GM18909 (cell line): ENCODE results near the gene UMODL1.

Source experiments
- ATAC-seq: cut with Tn5 transposase; IDR thresholded peaks from one replicate; pipeline ENCODE4 v1.9.1; 2021; ENCODE audit warnings: mild to moderate bottlenecking; ENCODE audit not compliant: unreplicated experiment, poor library complexity

UMODL1 gene

DNA sequence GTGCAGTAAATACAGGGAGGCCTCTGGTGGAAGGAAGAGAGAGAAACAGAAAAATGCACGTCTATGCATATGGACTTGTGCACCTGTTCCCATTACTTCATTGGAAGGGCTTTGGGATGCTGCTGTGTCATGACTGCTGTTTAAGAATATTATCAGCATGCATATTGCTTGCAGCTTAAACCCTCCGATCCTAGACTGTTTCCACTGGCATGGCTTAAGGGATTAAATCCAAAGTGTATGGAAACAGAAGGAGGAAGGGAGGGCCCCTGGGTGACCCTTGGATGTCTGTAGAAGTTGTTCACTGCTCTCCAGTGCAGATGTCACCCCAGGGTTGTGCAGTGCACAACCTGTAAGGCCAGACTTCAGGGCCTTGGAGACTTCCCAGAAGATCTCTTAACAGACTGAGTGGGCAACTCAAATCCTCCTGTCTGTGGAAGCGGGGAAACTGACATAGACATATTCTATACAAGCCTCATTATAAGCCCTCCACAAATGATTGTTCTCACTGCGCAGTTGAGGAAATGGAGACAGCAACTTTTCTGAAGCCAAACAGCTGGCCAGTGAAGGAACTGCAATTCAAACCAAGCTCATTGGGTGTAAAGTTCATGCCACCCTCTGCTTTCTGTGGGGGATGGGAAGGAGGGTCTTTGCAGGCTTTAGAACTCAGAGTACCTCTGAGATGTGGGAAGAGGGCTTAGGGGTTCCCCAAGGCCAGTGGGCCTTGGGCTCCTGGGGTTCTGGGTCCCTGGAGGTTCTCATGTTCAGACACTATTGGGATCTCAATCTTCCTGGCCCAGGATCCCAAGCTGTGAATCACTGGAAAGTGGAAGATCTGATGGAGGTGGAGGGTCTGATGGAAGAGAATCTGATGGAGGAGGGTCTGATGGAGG lies 73.8 kb downstream of the UMODL1 start:
- ATAC-seq, result no peak

DNA sequence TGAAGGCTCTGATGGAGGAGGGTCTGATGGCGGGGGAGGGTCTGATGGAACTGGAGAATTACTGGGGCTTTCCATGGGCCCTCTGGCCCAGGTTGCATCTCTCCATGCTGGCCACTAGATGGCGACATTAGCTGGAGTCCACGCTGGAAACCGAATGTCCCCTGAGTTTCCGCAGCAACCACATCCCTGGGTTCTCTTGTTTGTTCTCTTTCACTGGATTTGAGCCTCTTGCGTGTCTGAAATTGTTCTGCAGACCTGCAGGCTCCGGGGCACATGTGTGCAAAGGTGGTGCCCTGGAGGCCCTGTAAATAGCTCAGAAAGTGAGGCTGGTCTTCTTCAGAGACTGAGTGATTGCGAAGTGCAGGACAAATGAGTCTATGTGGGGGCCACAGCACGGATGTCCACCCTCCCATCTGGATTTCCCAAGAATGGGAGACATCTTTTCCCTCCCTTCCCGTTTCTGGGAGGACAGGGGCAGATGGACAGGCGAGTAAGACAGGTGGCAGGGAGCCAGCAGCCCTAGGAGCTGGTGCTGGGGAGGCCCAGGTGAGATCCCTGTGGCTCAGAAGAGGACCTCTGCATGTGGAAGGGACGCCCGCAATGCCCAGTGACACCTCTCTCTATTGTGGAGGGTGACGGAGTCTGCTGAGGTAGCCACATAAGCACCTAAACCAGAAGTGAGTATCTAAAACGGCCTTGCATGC lies 74.6 kb downstream of the UMODL1 start:
- no peak for ATAC-seq

DNA sequence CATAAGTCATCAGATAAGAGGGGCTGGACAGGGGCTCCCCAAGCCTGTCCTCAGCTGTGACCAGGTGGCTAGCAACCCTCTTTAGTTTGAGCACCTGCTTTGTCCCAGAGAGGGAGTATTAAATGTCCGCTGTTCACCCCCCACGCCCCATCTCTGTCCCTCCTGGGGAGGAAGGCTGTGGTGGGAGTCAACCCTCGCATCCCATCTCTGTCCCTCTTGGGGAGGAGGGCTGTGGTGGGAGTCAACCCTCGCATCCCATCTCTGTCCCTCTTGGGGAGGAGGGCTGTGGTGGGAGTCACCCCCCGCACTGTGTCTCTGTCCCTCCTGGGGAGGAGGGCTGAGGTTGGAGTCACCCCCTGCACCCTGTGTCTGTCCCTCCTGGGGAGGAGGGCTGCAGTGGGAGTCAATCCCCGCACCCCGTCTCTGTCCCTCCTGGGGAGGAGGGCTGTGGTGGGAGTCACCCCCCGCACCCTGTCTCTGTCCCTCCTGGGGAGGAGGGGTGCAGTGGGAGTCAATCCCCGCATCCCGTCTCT lies 75.2 kb downstream of the UMODL1 start:
- ATAC-seq, result no peak

DNA sequence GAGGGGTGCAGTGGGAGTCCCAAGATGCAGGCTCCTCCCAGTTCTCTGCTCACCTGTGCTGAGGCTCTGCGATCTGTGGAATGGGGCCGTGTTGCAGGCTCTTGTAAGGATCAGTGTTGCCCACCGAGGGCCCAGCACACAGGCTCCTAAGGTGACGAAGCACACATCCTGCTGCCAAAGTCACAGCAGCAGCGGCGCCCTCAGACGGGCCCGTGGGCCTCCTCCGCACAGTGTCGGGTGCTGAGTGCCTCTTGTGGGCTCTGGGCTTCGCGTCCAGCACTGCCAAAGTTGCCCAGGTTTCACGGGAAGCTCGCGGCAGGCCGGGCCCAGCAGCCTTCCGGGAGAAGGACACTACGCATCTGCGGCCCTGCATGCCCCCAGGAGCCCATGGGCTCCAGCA lies 75.7 kb downstream of the UMODL1 start:
- no peak for ATAC-seq

DNA sequence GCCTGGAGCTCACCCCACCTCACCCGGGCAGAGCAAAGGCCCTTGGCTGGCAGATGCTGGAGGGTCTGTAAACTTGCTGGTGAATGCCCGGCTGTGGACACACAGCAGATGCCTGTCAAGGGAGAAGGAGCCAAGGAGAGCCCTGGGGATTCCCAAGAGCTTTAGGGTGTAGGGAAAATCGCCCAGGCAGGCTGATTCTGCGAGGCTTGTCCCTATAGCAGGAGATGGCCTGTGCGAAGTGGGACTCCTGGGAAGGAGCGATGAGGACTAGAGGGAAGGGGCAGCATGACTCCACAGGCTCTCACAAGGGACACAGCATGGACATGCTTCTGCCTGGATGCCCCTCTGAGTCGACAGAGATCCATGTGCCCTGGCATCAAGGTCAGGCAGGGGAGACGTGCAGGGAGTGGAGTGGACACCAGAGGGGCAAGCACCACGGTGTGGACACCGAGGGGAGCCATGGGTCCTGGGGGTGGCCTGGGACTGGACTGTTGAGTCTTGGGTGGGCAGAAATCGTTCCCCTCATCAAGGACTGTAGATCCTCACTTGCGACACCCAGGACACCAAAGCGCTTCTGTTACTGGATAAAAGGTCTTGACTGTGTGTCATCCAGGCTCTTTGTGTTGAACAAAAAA lies 76.4 kb downstream of the UMODL1 start:
- no peak for ATAC-seq

DNA sequence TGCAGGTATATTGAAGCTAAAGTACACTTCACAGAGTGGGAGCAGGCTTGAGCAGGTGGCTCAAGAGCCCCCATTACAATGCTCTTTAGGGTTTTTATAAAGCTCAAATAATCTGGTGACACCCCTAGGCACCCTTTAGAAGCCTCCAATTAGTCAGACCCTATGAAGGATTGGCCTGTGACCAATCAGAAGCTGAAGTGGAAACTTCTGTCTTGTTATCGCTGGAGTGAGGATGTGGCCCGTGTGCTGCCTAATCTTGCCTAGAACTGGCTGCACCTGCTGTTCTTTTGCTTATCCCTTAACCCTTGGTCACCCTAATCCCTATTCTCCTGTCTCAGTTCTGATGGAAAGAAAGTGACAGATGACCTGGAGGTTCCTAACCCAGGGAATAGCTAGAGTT lies 77.0 kb downstream of the UMODL1 start:
- ATAC-seq, result no peak

DNA sequence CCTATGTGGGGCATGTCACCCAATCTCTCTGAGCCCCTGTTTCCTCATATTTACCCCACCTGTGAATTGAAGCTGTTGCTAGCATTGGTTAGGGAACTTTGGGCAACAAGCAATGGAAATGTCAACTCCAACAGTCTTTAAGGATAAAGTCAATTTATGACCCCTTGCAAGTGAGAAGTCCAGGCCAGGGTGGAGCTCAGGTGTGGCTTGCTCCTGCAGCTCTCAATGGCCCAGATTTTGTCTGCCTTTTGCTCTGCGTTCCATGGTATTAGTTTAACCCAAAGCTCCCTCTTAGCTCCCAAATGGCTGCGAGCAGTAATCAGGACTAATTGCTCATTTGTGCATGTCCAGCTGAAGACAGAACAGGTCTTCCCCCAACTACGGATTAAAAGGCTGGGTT lies 77.5 kb downstream of the UMODL1 start:
- ATAC-seq, result no peak

DNA sequence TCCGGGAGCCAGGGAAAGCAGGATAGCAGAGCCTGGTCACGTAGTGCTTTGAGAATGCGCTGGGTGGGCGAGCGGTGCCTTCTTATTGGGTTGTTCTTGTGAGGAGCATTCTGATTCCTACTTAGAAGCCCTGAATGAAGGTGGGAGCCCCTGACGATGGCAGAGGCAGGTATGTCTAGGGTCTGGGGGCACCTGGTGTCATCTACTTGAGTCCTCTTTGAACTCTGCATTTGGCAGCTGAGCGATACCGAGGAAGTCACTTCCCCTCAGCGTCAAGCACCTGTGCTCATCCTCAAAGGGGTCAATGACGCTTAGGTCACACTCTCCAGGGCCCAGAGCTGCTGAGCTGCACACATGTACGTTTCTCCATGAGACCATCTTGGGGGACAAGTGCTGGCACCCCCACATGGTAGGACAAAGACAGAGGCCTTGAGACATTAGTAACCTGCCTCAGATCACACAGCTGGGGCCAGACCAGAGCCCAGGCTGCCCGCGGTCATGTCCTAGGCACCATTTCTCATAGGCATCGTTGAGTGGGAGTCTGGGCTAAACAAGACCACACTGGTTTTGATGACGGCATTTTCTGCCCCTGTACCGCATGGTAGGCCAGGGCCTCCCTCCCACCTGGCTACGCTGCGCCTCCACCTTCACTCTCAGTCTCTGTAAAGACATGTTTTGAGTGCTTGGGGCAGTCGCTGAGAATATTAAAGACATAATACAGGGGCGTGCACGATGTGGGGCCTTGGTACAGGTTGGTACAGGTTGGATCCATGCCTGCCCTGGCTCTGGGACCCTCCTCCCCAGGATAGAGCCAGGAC lies 78.7 kb downstream of the UMODL1 start:
- ATAC-seq, result no peak

DNA sequence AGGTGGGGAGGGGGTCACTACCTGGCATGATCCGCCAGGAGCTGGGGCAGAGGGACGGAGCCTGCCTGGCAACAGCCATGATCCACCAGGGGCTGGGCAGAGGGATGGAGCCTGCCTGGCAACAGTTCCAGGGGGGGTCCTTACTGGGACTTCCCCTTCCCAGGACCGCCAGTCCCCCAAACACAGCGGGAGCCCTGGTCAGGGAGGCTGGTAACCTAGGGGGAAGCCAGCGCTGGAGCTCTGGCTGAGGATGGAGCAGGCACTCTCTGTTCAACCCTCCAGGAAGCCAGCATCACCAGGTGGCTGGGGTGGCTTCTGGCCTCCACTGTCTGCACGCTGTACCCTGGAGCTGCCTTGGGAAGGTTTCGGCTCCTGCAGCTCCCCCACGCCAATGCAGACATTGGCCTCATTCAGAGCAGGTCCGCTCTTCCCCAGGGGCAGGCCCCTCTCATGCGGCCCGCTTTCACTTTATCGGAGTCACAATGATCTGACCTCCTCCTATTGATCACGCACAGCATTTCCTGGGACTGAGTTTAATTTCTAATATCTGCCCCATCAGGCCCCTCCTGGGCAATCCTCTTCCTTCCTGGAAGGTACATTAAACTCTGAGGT lies 79.5 kb downstream of the UMODL1 start:
- no peak for ATAC-seq

DNA sequence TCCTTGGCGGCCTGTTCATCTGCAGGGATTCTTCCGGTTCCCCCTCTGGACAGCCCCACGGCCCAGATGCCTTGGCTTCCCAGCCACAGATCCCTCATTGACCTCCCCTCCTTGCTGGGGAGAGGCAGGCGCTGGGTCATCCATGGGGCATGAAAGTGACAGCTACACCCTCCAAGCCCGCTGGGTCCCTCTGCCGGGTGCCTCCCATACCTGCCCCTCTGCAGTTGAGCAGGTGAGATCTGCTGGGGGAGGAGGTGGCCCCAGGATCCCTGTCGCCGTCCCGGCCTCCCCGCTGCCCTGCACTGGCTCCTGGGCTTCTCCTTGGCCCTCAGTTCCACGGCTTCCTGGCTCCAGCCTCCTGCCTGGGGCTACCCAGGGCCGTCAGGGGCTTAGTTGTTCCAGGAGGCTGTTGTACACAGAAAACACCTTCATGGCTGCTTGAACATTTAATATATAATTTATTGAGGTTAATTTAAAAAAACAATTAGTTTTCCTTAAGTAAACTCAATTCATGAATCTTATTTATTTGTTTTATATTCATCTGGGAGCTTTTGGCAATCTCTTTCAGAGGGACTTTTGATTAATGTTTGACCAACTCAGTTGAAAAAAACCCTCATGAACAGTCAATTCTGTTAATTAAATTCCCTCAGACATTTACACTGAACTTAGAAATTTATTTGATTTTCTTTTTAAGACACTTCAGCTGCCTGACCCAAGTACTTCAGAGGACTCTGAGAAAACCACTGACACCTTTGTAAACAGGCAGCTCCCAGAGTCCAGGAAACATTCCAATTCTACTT lies 80.2 kb downstream of the UMODL1 start:
- ATAC-seq, result no peak

DNA sequence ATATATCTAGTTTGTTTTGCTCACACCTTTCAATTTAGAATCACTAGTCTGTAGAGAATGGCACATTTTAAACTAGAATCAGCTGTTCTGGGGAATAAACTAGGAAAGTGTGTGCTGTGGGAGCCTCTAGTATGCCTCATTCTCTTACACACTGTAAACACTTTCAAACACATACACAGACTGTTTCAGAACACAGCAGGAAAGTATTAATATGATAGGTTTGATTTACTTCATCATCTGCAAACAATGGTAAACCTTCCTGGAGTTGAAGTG lies 80.8 kb downstream of the UMODL1 start:
- no peak for ATAC-seq

DNA sequence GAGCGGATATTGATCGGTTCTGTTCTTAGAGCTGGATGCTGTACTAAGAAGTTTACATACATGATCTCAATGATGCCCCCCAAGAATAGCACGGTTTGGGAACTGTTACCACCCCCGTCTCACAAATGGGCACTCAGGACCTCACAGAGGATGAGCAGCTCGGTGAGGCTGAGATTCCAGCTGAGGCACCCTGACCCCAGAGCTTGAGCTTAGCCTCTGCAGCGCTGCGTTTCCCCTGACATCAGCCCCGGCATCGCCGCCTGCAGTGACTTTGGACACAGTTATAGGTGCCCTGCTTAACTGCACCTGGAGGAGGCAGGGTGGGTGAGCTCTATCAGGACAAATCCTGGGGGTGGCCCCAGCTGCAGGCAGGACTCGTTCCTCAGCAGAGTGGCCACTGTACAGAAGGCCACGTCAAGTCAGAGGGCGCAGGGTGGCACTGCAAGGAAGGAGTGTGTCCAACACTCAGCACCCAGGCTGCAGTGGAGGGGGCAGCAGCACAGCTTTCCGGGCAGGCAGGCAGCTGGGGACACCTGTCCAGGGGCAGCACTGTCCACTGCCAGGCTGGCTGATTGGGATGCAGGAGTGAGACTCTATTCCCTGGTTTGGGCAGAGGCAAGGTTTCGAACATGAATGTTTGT lies 82.0 kb downstream of the UMODL1 start:
- ATAC-seq, result no peak

DNA sequence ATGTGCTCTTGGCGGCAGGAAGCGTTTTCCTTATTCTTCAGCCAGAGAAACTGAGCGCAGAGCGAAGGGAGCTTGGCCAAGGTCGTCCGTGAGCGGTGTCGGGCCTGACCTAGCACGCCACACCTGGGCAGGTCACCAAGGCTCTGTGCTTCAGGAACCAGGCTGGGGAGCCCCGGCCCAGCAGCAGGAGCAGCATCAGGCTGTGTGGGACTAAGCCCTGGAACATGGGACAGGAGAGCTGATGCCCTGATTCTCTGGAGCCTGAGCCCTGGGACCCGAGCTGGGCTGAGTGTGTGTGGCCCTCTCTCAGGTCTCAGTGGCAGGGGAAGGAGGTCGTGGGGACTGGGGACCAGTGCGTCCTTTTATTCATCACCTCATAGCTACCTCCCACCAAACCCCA lies 82.6 kb downstream of the UMODL1 start:
- ATAC-seq, result no peak

DNA sequence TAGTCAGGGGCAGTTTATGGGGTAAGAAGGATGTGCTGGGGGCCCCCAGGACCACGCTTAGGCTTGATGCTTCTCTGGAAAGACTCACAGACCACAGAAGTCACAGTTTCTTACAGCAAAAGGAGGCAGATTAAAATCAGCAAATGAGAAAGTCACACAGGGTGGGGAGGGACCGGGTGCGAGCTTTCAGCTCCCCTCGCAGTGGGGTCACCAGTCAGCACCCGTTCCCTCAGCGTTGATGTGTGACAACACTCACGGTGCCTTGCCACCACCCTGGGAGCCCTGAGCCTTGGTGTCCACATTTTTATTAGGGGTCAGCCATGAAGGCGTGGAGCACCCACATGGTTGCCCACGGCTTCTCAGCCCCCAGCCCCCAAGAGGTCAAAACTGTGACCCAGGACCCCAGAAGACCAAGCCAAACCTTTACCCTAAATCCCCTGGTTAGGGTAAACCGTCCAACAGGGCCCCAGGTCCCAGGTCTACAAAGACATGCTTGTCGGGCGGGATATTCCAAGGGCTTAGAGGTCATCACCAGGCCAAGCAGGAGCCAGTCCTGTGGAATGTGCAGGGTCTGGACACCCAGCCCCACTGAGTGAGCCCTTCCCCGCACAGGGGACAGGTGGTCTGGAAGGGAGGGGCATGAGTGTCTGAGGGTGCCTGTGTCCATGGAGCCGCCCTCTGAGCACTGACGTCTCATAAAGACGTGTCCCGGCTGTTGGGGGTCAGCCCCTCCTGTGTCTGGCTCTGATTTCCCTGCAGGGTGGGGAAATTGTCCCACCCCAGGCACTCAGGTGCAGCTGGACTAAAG lies 83.3 kb downstream of the UMODL1 start:
- ATAC-seq, result no peak

DNA sequence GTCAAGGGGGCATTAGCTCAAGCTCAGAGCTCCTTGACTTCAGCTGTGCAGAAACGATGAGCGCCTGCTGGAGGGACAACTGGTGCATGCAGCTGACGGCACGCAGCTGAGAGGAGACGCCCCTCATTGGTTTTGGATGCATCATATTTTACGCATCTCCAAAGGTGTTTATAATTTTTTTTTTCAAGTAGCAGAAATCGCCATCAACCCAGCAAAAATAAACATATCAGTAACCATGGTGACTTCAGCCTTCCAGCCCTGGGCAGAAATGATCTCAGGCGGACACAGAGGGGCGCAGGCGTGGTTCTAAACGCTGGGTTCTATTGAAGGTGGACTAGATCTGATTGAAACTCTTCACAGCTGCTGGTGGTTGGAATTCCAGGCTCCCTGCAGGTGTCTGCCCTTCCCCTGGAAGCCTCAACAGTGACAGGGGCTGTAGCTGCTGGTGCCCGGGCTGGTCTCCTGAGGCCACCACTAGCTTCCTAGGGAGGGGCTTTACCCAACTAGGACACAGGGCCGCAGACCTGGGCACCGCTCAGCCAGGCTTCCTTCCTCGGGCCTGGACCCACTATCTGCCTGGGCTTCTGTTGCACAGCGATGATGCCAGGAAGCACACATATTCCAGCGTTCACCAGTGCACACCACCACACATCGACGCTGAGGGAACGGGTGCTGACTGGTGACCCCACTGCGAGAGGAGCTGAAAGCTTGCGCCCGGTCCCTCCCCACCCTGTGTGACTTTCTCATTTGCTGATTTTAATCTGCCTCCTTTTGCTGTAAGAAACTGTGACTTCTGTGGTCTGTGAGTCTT lies 84.1 kb downstream of the UMODL1 start:
- ATAC-seq, result no peak

DNA sequence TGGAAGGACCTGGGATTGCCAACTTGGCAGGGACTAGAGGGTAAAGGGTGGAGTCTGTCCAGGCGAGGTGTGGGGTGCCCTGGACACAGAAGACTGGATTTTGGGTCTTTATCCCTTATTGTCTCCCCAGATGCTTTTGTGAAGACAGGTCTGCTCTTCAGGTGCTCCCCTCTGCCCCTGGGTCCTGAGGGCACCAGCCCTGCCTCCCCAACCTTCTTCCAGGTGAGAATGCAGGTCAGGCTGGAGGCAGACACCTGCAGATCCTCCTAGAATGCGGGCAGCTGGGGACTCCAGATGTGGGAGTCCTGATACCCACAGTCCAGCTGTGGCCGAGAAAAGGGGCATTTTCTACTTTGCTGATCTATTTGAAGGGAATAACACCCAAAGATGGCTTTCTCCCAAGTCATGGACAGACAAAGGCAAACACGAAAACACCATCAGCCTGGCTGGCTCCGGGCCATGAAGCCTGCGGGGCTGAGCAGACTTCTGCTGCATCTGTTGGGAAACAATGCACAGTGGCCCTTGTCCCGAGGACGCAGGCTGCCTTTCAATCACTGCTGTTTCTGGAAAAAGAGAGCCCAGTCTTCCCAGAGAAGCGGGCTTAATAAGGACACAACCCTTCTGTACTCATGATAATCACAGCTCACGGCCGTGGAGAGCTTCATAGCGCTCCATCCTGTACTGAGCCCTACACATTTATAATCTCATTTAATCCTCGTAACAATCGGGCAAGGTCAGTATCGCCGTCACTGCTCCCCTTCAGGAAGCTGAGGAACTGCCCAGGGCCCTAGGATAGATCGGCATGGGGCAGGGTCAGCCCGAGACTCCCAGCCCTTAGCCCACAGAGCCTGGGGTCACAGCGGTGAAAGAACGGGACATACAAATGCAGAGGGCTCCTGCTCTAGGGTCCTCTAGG lies 85.8 kb downstream of the UMODL1 start:
- ATAC-seq, result no peak
